GM12878 (cell line): ENCODE results near the gene GFRA1.

ENCODE experiments used
- CTCF ChIP-seq, 3 experiments: IDR thresholded peaks in 2 of 3; conservative IDR thresholded peaks in 1 of 3; 2 replicates each; pipeline ENCODE4 v1.5.1; 2011; ENCODE audit warnings: low read depth in 3 of 3, low read length in 3 of 3, mild to moderate bottlenecking in 3 of 3, control low read depth in 2 of 3, moderate library complexity in 2 of 3, inconsistent platforms in 1 of 3, mixed read lengths in 1 of 3; ENCODE audit not compliant: control insufficient read depth in 2 of 3, insufficient read depth in 1 of 3; ENCODE audit errors: extremely low read depth in 1 of 3
- IKZF1 ChIP-seq: fragments of 450-650 bp; conservative IDR thresholded peaks from 2 replicates; pipeline ENCODE4 v1.6.1; 2017; ENCODE audit warnings: antibody characterized with exemption, mild to moderate bottlenecking
- JUND ChIP-seq: IDR thresholded peaks from 2 replicates; pipeline ENCODE4 v1.6.1; 2012; ENCODE audit warnings: low read depth, mild to moderate bottlenecking, low read length, improper control_type of control experiment, moderate library complexity
- MTA3 ChIP-seq: IDR thresholded peaks from 2 replicates; pipeline ENCODE4 v1.6.1; 2012; ENCODE audit warnings: low read length, inconsistent platforms, borderline replicate concordance
- NRF1 ChIP-seq: conservative IDR thresholded peaks from 2 replicates; pipeline ENCODE4 v1.6.1; 2011; ENCODE audit warnings: mild to moderate bottlenecking, low read depth, low read length, improper control_type of control experiment
- POLR2A ChIP-seq: IDR thresholded peaks from 2 replicates; pipeline ENCODE4 v1.6.1; 2011; ENCODE audit warnings: low read depth, mild to moderate bottlenecking, low read length
- POLR2AphosphoS5 ChIP-seq: IDR thresholded peaks from 2 replicates; pipeline ENCODE4 v1.6.1; 2011; ENCODE audit warnings: mild to moderate bottlenecking, low read length, inconsistent platforms
- RFX5 ChIP-seq: IDR thresholded peaks from 2 replicates; pipeline ENCODE4 v1.6.1; 2011; ENCODE audit warnings: low read depth, low read length, improper control_type of control experiment
- SP1 ChIP-seq: IDR thresholded peaks from one replicate; pipeline ENCODE4 v1.6.1; 2011; ENCODE audit warnings: low read depth, low read length
- TAF1 ChIP-seq: IDR thresholded peaks from 2 replicates; pipeline ENCODE4 v1.6.1; 2011; ENCODE audit warnings: mild to moderate bottlenecking, low read depth, low read length, borderline replicate concordance
- USF2 ChIP-seq: IDR thresholded peaks from 2 replicates; pipeline ENCODE4 v1.6.1; 2011; ENCODE audit warnings: low read depth, low read length, improper control_type of control experiment, borderline replicate concordance
- YY1 ChIP-seq: IDR thresholded peaks from 2 replicates; pipeline ENCODE4 v1.6.1; 2011; ENCODE audit warnings: low read depth, mild to moderate bottlenecking, low read length
- TF ChIP-seq, protein P1 (sequence below): IDR thresholded peaks from 2 replicates; pipeline ENCODE4 v1.6.1; 2012; ENCODE audit warnings: mild to moderate bottlenecking, low read depth, low read length

- TF ChIP-seq IKZF1 (no peak), RFX5 (no peak), USF2 (no peak), MTA3 (no peak), SP1 (no peak), TAF1 (no peak), CTCF (IDR thresholded peaks at IDR 0.05 in 2 of 3, conservative IDR thresholded peaks at IDR 0.05 in 1 of 3; ENCODE audit: control insufficient read depth in 2 of 3, extremely low read depth in 1 of 3, insufficient read depth in 1 of 3, low read depth in 3 of 3, low read length in 3 of 3) (no peak), YY1 (no peak), POLR2AphosphoS5 (no peak), NRF1 (no peak), JUND (no peak), POLR2A (no peak)
- TF ChIP-seq, protein P1, sequence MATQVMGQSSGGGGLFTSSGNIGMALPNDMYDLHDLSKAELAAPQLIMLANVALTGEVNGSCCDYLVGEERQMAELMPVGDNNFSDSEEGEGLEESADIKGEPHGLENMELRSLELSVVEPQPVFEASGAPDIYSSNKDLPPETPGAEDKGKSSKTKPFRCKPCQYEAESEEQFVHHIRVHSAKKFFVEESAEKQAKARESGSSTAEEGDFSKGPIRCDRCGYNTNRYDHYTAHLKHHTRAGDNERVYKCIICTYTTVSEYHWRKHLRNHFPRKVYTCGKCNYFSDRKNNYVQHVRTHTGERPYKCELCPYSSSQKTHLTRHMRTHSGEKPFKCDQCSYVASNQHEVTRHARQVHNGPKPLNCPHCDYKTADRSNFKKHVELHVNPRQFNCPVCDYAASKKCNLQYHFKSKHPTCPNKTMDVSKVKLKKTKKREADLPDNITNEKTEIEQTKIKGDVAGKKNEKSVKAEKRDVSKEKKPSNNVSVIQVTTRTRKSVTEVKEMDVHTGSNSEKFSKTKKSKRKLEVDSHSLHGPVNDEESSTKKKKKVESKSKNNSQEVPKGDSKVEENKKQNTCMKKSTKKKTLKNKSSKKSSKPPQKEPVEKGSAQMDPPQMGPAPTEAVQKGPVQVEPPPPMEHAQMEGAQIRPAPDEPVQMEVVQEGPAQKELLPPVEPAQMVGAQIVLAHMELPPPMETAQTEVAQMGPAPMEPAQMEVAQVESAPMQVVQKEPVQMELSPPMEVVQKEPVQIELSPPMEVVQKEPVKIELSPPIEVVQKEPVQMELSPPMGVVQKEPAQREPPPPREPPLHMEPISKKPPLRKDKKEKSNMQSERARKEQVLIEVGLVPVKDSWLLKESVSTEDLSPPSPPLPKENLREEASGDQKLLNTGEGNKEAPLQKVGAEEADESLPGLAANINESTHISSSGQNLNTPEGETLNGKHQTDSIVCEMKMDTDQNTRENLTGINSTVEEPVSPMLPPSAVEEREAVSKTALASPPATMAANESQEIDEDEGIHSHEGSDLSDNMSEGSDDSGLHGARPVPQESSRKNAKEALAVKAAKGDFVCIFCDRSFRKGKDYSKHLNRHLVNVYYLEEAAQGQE, result no peak
These were observed 33.8 kb downstream of the GFRA1 start for GRCh38 chr10:116239229-116239628.
